OCI-LY7 (cell line): ENCODE data around the gene FIBP.

Experiments used
- EZH2phosphoT487 ChIP-seq: fragments of 200-600 bp; sonication (generic); IDR thresholded peaks from 2 replicates; pipeline ENCODE4 v1.6.1; 2018; ENCODE audit warnings: low read depth, borderline replicate concordance, mild to moderate bottlenecking, mixed run types, antibody characterized with exemption, low read length, moderate library complexity, mixed read lengths
- TF ChIP-seq, protein P1 (sequence below): fragments of 200-600 bp; sonication (generic); conservative IDR thresholded peaks from 2 replicates; pipeline ENCODE4 v1.5.1; 2014; ENCODE audit warnings: mild to moderate bottlenecking, antibody characterized with exemption, low read length, moderate library complexity, mixed read lengths

DNA sequence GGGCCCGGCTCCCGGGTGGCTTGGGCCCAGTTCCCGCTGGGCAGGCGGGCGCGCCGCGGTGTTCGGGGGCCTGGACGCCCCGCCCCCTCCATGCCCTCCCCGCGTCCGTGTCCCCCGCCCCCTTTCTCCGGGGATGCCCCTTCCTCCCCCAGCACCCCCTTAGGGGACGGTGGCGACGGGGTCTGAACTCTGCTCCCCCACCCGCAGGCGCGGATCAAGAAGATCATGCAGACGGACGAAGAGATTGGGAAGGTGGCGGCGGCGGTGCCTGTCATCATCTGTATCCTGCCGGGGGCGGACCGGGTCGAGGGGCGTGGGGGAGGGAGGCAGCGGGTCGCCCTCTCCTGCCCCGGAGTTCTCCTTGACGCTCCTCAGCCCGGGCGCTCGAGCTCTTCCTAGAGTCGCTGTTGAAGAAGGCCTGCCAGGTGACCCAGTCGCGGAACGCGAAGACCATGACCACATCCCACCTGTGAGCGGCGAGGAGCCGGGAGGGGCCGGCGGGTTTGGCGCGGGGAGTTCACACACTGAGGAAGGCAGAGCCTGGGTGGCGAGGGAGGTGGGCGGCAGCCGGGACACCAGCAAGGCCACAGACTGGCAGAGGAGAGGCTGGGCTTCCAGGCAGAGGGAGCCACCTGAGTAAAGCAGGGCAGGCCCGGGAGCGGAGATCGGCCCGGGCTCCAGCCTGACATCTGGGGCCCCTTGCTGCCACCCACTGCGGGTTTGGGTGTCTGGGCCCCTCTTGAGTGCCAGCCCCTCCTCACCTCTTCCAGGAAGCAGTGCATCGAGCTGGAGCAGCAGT, 31.5 kb upstream of the FIBP start:
- TF ChIP-seq, protein P1, sequence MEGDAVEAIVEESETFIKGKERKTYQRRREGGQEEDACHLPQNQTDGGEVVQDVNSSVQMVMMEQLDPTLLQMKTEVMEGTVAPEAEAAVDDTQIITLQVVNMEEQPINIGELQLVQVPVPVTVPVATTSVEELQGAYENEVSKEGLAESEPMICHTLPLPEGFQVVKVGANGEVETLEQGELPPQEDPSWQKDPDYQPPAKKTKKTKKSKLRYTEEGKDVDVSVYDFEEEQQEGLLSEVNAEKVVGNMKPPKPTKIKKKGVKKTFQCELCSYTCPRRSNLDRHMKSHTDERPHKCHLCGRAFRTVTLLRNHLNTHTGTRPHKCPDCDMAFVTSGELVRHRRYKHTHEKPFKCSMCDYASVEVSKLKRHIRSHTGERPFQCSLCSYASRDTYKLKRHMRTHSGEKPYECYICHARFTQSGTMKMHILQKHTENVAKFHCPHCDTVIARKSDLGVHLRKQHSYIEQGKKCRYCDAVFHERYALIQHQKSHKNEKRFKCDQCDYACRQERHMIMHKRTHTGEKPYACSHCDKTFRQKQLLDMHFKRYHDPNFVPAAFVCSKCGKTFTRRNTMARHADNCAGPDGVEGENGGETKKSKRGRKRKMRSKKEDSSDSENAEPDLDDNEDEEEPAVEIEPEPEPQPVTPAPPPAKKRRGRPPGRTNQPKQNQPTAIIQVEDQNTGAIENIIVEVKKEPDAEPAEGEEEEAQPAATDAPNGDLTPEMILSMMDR: no peak
- TF ChIP-seq EZH2phosphoT487: no peak
